Right renal cortex interstitium (tissue), 3 donors: ENCODE data around the gene RREB1. TPM values are rescaled to one million over a fixed set of nuclear protein-coding genes. Genes with fewer than 3 reads are reported as not detected.
A peak's percentile ranks its signal among the peaks of the same experiment; 100 is the strongest.

ENCODE experiments used
- DNase-seq, 3 donors: peaks; one replicate each; pipeline ENCODE4 v3.0.0-alpha.2; 2013; ENCODE audit warnings: low read depth in 3 of 3, low spot score in 2 of 3
- polyA plus RNA-seq, 3 donors: library from polyadenylated mRNA; unstranded; fragments of 120-200 nt; gene quantifications; one replicate each; pipeline ENCODE4 v1.2.1, GENCODE V29; 2013; ENCODE audit not compliant: insufficient read length in 3 of 3

The RREB1 gene
- polyA plus RNA-seq, 3 donors, result 17.5 to 19.8 (median 19.3) TPM

- DNase-seq, result no peak
Measured at GRCh38 chr6:7216941-7217621, 109.3 kb downstream of the RREB1 start.

- DNase-seq, result no peak
Measured at GRCh38 chr6:7218406-7218988, 110.7 kb downstream of the RREB1 start.

- no peak for DNase-seq
Measured at GRCh38 chr6:7219310-7219709, 111.5 kb downstream of the RREB1 start.

- no peak for DNase-seq
Measured at GRCh38 chr6:7222197-7222596, 114.4 kb downstream of the RREB1 start.

GRCh38 chr6:7224731-7225130, 117.0 kb downstream of the RREB1 start:
- DNase-seq, result no peak

- DNase-seq, result no peak
Measured at GRCh38 chr6:7228662-7229375, 121.1 kb downstream of the RREB1 start.

GRCh38 chr6:7229376-7230326, 121.9 kb downstream of the RREB1 start:
- DNase-seq, result no peak

GRCh38 chr6:7230327-7230691, 122.5 kb downstream of the RREB1 start:
- no peak for DNase-seq

- no peak for DNase-seq
Measured at GRCh38 chr6:7230956-7231713, 123.4 kb downstream of the RREB1 start.

- DNase-seq, result no peak
Measured at GRCh38 chr6:7232351-7232750, 124.6 kb downstream of the RREB1 start.

- DNase-seq, result no peak
Measured at GRCh38 chr6:7234547-7234946, 126.8 kb downstream of the RREB1 start.

- DNase-seq, result no peak
Measured at GRCh38 chr6:7235712-7236305, 128.0 kb downstream of the RREB1 start.

- no peak for DNase-seq
Measured at GRCh38 chr6:7236306-7237209, 128.8 kb downstream of the RREB1 start.

- no peak for DNase-seq
Measured at GRCh38 chr6:7237653-7238188, 130.0 kb downstream of the RREB1 start.

GRCh38 chr6:7238526-7238899, 130.8 kb downstream of the RREB1 start:
- DNase-seq, result no peak

- peak in 1 of 3 donors; percentile 65 for DNase-seq
Measured at GRCh38 chr6:7238900-7239589, 131.3 kb downstream of the RREB1 start.

GRCh38 chr6:7239590-7239948, 131.8 kb downstream of the RREB1 start:
- DNase-seq, result no peak

GRCh38 chr6:7240351-7240750, 132.6 kb downstream of the RREB1 start:
- DNase-seq, result no peak
